SK-N-MC (cell line): ENCODE measurements around the gene SCN8A.

Source experiments
- DNase-seq: peaks from one replicate; pipeline ENCODE4 v3.0.0-alpha.2; 2011; ENCODE audit warnings: low read depth, low spot score
- H3K27ac ChIP-seq: fragments of 200-600 bp; sonication (generic); 2 replicates; pipeline ENCODE4 v1.5.1; 2016; ENCODE audit warnings: mixed run types
- H3K36me3 ChIP-seq: fragments of 200-600 bp; sonication (generic); 2 replicates; pipeline ENCODE4 v1.6.1; 2017; ENCODE audit warnings: antibody characterized with exemption, low read length, mixed read lengths; ENCODE audit not compliant: insufficient read depth
- H3K4me3 ChIP-seq: fragments of 200-600 bp; sonication (generic); 2 replicates; pipeline ENCODE4 v1.5.1; 2016
- H3K9ac ChIP-seq: fragments of 200-600 bp; sonication (generic); 2 replicates; pipeline ENCODE4 v1.8.0; 2017; ENCODE audit warnings: mixed run types, mixed read lengths; ENCODE audit not compliant: insufficient read length
- H3K9me3 ChIP-seq: fragments of 200-600 bp; sonication (generic); 2 replicates; pipeline ENCODE4 v1.6.1; 2017; ENCODE audit warnings: low read depth, mild to moderate bottlenecking, antibody characterized with exemption, low read length, moderate library complexity, mixed read lengths
- EZH2 ChIP-seq: fragments of 200-600 bp; sonication (generic); IDR thresholded peaks from one replicate; pipeline ENCODE4 v1.6.1; 2017; ENCODE audit warnings: antibody characterized with exemption
- FOXP2 ChIP-seq: optimal IDR thresholded peaks from 2 replicates; pipeline ENCODE3; 2011; ENCODE audit warnings: mild to moderate bottlenecking, moderate library complexity; ENCODE audit not compliant: insufficient read depth; ENCODE audit errors: extremely low read length, control extremely low read depth
- POLR2AphosphoS5 ChIP-seq: IDR thresholded peaks from 2 replicates; pipeline ENCODE4 v1.6.1; 2012; ENCODE audit warnings: mild to moderate bottlenecking, low read depth, low read length, borderline replicate concordance

Gene SCN8A

GRCh38 chr12:51809193-51809592 is 218.2 kb downstream of the SCN8A start:
- H3K36me3 ChIP-seq: no peaks in the 10 kb centered on the region
- no peak for TF ChIP-seq FOXP2
- no peak for TF ChIP-seq EZH2
- no peak for TF ChIP-seq POLR2AphosphoS5
- DNase-seq: no peak
- no peaks in the 10 kb centered on the region for H3K9me3 ChIP-seq
- no peak overlapping the region for H3K27ac ChIP-seq
- H3K9ac ChIP-seq: no peak overlapping the region
- H3K4me3 ChIP-seq: no peak overlapping the region

GRCh38 chr12:51811203-51812202 is 220.5 kb downstream of the SCN8A start:
- no peak overlapping the region for H3K9ac ChIP-seq
- H3K27ac ChIP-seq: no peak overlapping the region
- no peak for DNase-seq
- no peaks in the 10 kb centered on the region for H3K36me3 ChIP-seq
- no peaks in the 10 kb centered on the region for H3K9me3 ChIP-seq
- no peak overlapping the region for H3K4me3 ChIP-seq
- no peak for TF ChIP-seq EZH2
- TF ChIP-seq POLR2AphosphoS5: no peak
- no peak for TF ChIP-seq FOXP2

GRCh38 chr12:51812871-51813270 is 221.8 kb downstream of the SCN8A start:
- Histone ChIP-seq H3K36me3 (no peaks in the 10 kb centered on the region), H3K9ac (no peak overlapping the region), H3K4me3 (no peak overlapping the region), H3K27ac (no peak overlapping the region), H3K9me3 (no peaks in the 10 kb centered on the region)
- DNase-seq: no peak
- TF ChIP-seq FOXP2: no peak

GRCh38 chr12:51813931-51814310 is 222.9 kb downstream of the SCN8A start:
- DNase-seq: no peak
- Histone ChIP-seq H3K9me3 (no peaks in the 10 kb centered on the region), H3K9ac (no peak overlapping the region), H3K27ac (no peak overlapping the region), H3K36me3 (no peaks in the 10 kb centered on the region), H3K4me3 (no peak overlapping the region)
- TF ChIP-seq EZH2 (no peak), FOXP2 (no peak), POLR2AphosphoS5 (no peak)

DNA sequence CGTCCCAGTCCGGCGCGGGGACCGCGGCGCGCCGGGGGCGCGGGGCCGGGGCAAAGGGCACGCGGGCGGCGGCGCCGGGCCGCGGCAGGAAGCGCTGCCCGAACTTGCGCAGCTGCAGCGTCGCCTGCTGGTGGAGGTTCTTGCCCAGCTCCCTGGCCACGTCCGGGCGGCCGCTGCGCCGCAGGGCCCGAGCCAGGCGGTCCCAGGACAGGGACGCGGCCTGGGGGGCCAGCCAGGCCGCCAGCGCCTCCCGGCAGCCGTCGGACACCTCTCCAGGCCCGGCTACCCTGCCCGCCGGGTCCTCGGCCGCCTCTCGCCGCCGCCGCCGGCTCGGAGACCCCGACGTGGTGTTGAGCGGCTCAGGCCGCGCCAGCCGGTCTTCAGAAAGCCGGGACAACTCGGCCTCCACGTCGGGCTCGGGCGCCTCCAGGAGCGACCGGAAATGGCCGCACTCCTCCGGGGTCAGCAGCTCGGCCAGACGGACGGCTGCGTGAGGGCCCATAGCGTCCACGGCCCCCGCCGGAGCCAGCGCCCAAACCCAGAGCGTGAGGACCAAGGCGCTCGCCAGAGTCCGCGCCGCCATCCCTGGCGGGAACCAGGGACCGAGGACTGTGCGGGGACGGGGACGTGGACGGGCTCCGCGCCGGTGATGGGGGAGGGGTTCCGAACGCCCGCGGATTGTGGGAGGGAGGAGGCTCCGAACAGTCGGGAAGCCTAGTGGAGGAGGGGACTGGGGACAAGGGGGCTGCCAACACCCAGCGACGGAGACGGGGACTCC is 223.5 kb downstream of the SCN8A start:
- Histone ChIP-seq H3K36me3 (no peaks in the 10 kb centered on the region), H3K27ac (no peak overlapping the region), H3K9me3 (no peaks in the 10 kb centered on the region), H3K9ac (no peak overlapping the region), H3K4me3 (no peak overlapping the region)
- no peak for DNase-seq
- TF ChIP-seq EZH2: no peak
- TF ChIP-seq POLR2AphosphoS5: no peak
- TF ChIP-seq FOXP2: no peak

- H3K4me3 ChIP-seq: no peak overlapping the region
- no peak overlapping the region for H3K9ac ChIP-seq
- no peaks in the 10 kb centered on the region for H3K36me3 ChIP-seq
- no peak for DNase-seq
- TF ChIP-seq POLR2AphosphoS5: no peak
- TF ChIP-seq FOXP2: no peak
- TF ChIP-seq EZH2: no peak
- no peaks in the 10 kb centered on the region for H3K9me3 ChIP-seq
- H3K27ac ChIP-seq: no peak overlapping the region
Measured at GRCh38 chr12:51815571-51815970, 224.5 kb downstream of the SCN8A start.

- Histone ChIP-seq H3K36me3 (no peaks in the 10 kb centered on the region), H3K27ac (no peak overlapping the region), H3K4me3 (no peak overlapping the region), H3K9me3 (no peaks in the 10 kb centered on the region), H3K9ac (no peak overlapping the region)
- TF ChIP-seq FOXP2: no peak
- no peak for TF ChIP-seq POLR2AphosphoS5
- TF ChIP-seq EZH2: no peak
- no peak for DNase-seq
Measured at GRCh38 chr12:51817027-51817953, 226.3 kb downstream of the SCN8A start.

- Histone ChIP-seq H3K27ac (no peak overlapping the region), H3K9me3 (no peaks in the 10 kb centered on the region), H3K9ac (no peak overlapping the region), H3K36me3 (no peaks in the 10 kb centered on the region), H3K4me3 (no peak overlapping the region)
- TF ChIP-seq FOXP2: no peak
- no peak for TF ChIP-seq EZH2
- TF ChIP-seq POLR2AphosphoS5: no peak
- no peak for DNase-seq
Measured at GRCh38 chr12:51818086-51818485, 227.1 kb downstream of the SCN8A start.
